Ramos (cell line): ENCODE data around the gene PHF21A.

Source experiments
- in situ Hi-C: fragments of 300-500 bp; cut with MboI; formaldehyde crosslinking; loops from one replicate; pipeline ENCODE4 v1.14.3; 2022; ENCODE audit warnings: low sequenced_read_pairs; ENCODE audit not compliant: unreplicated experiment

The PHF21A gene

GRCh38 chr11:45926536-45927331 lies 194.5 kb downstream of the PHF21A start:
- in situ Hi-C loops: no loop called here

- in situ Hi-C loops: no loop called here
These were observed 195.3 kb downstream of the PHF21A start for GRCh38 chr11:45926001-45926401.

- in situ Hi-C loops: no loop called here
These were observed 195.7 kb downstream of the PHF21A start for GRCh38 chr11:45925550-45925949.

GRCh38 chr11:45924927-45925326 lies 196.3 kb downstream of the PHF21A start:
- in situ Hi-C loops: no loop called here

- in situ Hi-C loops: no loop called here
These were observed 197.0 kb downstream of the PHF21A start for GRCh38 chr11:45924036-45924915.

GRCh38 chr11:45922425-45923082 lies 198.7 kb downstream of the PHF21A start, which contains the start of gene LARGE2:
Gene LARGE2, plus strand, starts transcription at chr11:45922656. Its CDS starts 227 bp downstream, at chr11:45922883.
- in situ Hi-C loops: no loop called here

- in situ Hi-C loops: no loop called here
These were observed 199.5 kb downstream of the PHF21A start for GRCh38 chr11:45921561-45922424.

- in situ Hi-C loops: no loop called here
These were observed 200.4 kb downstream of the PHF21A start for GRCh38 chr11:45920531-45921477.

GRCh38 chr11:45919806-45920530 lies 201.3 kb downstream of the PHF21A start:
- in situ Hi-C loops: no loop called here

GRCh38 chr11:45918962-45919675 lies 202.1 kb downstream of the PHF21A start:
- in situ Hi-C loops: no loop called here

GRCh38 chr11:45918331-45918941 lies 202.8 kb downstream of the PHF21A start:
- in situ Hi-C loops: no loop called here

- in situ Hi-C loops: no loop called here
These were observed 203.5 kb downstream of the PHF21A start, which contains the start of gene PEX16 for GRCh38 chr11:45917623-45918330. Gene PEX16, minus strand, starts transcription at chr11:45917877. Its CDS starts 66 bp downstream, at chr11:45917811.

GRCh38 chr11:45917286-45917622 lies 204.0 kb downstream of the PHF21A start:
- in situ Hi-C loops: no loop called here

- in situ Hi-C loops: no loop called here
These were observed 205.8 kb downstream of the PHF21A start for GRCh38 chr11:45915446-45915845.

- in situ Hi-C loops: no loop called here
These were observed 207.2 kb downstream of the PHF21A start for GRCh38 chr11:45913942-45914635.

GRCh38 chr11:45913514-45913913 lies 207.7 kb downstream of the PHF21A start:
- in situ Hi-C loops: no loop called here
